Duodenal mucosa (tissue), 2 donors: ENCODE measurements around the gene SOCS1.

Source experiments
- H3K27ac ChIP-seq: one replicate; pipeline ENCODE4 v1.7.0; 2013; ENCODE audit warnings: low read depth, low read length
- H3K27me3 ChIP-seq, 2 donors: one replicate each; pipeline ENCODE4 v1.7.0; 2013; ENCODE audit warnings: low read length in 2 of 2, control low read depth in 1 of 2; ENCODE audit not compliant: insufficient read depth in 2 of 2, control insufficient read depth in 1 of 2
- H3K36me3 ChIP-seq, 2 donors: one replicate each; pipeline ENCODE4 v1.7.0; 2013; ENCODE audit warnings: low read length in 2 of 2, control low read depth in 1 of 2; ENCODE audit not compliant: insufficient read depth in 2 of 2, control insufficient read depth in 1 of 2
- H3K4me1 ChIP-seq, 2 donors: one replicate each; pipeline ENCODE4 v1.7.0; 2013; ENCODE audit warnings: low read length in 2 of 2, control low read depth in 1 of 2; ENCODE audit not compliant: insufficient read depth in 2 of 2, control insufficient read depth in 1 of 2
- H3K4me3 ChIP-seq, 2 donors: one replicate each; pipeline ENCODE4 v1.7.0; 2013; ENCODE audit warnings: low read length in 2 of 2, low read depth in 1 of 2
- H3K9ac ChIP-seq, 2 donors: one replicate each; pipeline ENCODE4 v1.7.0; 2013; ENCODE audit warnings: low read length in 2 of 2, low read depth in 1 of 2
- H3K9me3 ChIP-seq, 2 donors: one replicate each; pipeline ENCODE4 v1.7.0; 2013; ENCODE audit warnings: low read length in 2 of 2, control low read depth in 1 of 2; ENCODE audit not compliant: control insufficient read depth in 1 of 2

SOCS1 gene

DNA sequence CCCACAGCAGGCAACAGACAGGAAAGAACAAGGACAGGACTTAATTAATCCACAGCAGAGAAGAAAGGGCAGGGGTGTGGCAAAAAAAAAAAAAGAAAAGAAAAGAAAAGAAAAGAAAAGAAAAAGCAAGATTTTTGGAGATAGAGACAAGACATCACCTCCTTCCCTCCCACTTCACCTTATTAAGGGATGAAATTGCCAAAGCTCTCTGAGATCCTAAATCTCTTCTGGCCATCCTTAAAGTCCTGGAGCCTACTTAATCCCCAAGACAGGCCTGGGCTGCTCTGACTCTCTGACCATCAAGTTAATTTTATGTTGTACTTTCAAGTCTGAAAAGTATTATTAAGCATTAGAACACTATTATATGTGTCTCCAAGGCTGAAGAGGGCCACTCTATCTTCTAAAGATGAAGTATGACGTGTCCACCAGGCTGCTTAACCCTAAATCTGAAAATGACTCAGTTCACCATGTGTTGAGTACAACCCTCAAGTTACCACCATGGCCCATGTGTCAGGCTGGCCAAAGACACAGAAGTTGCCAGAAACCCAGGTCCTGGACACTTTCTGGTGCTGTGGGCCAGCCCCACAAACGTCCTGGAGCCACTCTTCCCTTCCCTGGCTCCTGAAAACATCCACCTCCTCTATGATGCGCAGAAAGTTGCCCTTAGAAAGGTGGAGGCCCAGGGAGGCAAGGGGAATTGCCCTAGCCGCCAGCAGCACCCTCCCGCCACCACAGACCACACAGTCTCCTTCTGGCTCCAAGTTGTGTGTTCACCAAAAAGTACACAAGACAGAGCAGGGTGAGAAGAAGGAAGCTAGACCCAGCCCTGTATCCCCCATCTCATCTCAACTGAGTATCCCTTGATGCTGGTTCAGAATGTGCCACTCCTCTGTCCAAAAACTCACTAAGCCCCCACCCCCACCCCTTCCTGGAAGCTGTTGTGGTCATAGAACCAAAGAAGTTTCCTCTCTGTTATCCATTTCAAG is 2.7 kb downstream of the SOCS1 start:
- Histone ChIP-seq H3K4me1 (peaks cover 15 to 18% of the 10 kb centered on the region in 2 donors), H3K36me3 (no peaks in the 10 kb centered on the region), H3K4me3 (peak overlapping the region; percentile 46 to 50), H3K9ac (no peak overlapping the region), H3K9me3 (no peaks in the 10 kb centered on the region), H3K27me3 (no peaks in the 10 kb centered on the region), H3K27ac (no peak overlapping the region)

DNA sequence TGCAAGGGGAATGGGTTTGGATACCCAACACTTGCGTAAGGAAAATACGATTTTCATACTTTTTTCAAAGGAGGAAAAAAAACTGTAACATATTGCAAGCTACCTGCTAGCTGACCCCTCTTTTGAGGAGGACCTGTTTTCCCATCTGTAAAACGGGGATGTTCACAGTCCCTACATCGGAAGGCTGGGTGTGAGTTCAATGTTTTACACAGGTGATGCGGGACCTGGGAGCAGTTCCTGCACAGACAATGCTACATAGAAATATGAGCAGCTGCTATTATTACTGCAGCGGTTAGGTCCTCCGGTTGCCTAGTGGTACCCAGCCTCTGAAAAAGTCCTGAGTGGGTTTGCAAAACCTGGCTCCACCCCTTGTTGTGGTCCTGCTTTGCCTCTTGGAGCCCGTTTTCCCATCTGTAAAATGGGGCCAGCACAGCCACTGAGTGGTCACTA is 3.5 kb downstream of the SOCS1 start:
- no peaks in the 10 kb centered on the region for H3K36me3 ChIP-seq
- peak overlapping the region in 1 of 2 donors; percentile 7 for H3K4me3 ChIP-seq
- peaks cover 13 to 14% of the 10 kb centered on the region in 2 donors for H3K4me1 ChIP-seq
- no peak overlapping the region for H3K9ac ChIP-seq
- H3K27ac ChIP-seq, result no peak overlapping the region
- H3K27me3 ChIP-seq, result no peaks in the 10 kb centered on the region
- H3K9me3 ChIP-seq, result no peaks in the 10 kb centered on the region

DNA sequence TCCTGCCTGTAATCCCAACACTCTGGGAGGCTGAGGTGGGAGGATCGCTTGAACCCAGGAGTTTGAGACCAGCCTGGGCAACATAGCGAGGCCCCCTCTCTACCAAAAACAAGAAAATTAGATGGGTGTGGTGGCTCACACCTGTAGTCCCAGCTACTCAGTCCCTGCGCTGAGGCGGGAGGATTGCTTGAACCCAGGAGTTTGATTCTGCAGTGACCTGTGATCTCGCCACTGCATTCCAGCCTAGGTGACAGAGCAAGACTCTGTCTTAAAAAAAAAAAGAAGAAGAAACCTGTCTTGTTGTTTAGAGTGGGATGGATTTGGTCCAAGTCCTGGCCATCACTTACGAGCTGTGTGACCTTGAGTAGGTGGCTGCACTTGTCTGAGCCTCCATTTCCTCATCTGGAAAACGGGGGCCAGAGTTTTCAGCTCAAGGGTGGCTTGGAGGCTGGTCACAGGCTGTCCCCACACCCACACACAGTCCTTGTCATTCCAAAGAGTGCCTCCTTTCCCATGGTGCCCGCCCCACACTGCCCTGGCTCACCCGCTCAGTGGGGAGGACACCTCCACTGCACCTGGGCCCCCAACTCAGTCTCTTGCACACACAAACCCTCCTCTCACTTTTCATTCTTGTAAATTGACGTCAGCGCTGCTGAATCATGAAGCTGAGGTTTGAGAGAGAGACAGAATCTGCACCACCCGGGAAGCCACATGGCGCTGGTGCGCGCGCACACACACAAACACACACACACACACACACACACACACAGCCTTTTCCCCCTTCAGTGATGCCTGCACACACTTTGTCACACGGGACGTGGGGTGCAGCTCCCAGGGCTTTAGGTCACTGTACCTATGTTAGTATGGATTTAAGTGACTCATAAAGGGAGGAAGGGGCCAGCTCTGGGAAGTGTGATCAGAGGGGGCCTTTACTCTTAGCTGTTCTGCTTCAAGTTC is 4.2 kb downstream of the SOCS1 start:
- H3K27me3 ChIP-seq, result no peaks in the 10 kb centered on the region
- H3K4me1 ChIP-seq, result peaks cover 6 to 7% of the 10 kb centered on the region in 2 donors
- H3K9me3 ChIP-seq, result no peaks in the 10 kb centered on the region
- H3K27ac ChIP-seq, result no peak overlapping the region
- H3K36me3 ChIP-seq, result no peaks in the 10 kb centered on the region
- H3K9ac ChIP-seq, result no peak overlapping the region
- H3K4me3 ChIP-seq, result peak overlapping the region in 1 of 2 donors; percentile 5

DNA sequence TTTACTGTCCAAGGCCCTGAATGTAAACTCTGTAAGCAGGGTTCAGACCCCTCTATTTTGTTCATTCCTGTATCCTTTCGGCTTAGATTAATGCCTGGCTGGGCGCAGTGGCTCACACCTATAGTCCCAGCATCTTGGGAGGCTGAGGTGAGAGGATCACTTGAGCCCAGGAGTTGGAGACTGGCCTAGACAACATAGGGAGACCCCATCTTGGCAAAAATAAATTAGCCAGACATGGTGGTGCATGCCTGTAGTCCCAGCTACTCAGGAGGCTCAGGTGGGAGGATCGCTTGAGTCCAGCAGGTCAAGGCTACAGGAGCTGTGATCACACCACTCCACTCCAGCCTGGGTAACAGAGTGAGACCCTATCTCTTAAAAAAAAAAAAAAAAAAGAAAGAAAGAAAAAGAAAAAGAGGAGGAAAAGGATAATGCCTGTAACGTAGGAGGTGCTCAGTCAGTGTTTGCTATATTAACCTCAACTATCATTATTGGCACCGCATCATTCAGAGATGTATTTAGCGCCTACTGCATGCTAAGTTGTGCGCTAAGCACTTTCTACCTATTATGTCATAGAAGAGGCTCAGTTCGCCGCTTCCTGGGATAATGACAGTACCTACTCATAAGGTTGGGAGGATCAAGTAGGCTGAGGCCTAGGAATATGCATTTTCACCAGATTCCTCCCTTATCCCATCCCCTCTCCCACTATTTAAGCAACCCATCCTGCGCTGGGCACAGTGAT is 5.0 kb downstream of the SOCS1 start:
- no peak overlapping the region for H3K4me3 ChIP-seq
- no peaks in the 10 kb centered on the region for H3K36me3 ChIP-seq
- no peaks in the 10 kb centered on the region for H3K9me3 ChIP-seq
- H3K9ac ChIP-seq, result no peak overlapping the region
- H3K4me1 ChIP-seq, result peaks cover 4 to 7% of the 10 kb centered on the region in 2 donors
- no peaks in the 10 kb centered on the region for H3K27me3 ChIP-seq
- no peak overlapping the region for H3K27ac ChIP-seq

DNA sequence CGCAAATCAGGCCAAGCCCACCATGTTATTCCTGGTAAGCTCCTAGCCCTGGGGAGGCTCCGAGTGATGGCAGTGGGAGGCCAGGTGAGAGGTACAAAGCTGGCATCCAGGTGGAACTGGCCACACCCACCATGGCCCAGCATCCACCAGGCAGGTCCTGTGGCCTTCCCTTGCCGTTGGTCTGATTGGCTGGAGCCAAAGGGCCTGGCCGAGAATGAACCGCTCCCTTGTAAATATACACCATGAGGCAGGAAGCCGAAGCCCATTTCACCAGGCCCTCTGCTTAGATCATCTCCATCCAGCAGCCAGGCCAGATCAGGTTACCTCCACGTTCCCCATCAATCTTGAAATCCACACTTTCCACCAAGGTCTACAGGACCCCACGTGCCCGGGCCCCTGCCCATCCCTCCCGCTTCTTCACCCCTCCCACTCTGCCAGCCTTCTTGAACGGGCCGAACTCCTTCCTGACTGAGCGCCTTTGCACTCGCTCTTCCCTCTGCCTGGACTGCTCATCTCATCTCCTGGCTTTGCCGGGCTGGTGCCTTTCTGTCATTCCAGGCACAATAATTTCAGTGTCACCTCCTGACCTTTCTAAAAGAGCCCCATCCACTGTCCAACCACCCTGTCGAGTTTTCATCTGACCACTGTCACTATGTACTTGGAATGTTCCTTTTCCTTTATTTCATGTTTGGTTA is 5.8 kb downstream of the SOCS1 start:
- H3K9ac ChIP-seq, result no peak overlapping the region

DNA sequence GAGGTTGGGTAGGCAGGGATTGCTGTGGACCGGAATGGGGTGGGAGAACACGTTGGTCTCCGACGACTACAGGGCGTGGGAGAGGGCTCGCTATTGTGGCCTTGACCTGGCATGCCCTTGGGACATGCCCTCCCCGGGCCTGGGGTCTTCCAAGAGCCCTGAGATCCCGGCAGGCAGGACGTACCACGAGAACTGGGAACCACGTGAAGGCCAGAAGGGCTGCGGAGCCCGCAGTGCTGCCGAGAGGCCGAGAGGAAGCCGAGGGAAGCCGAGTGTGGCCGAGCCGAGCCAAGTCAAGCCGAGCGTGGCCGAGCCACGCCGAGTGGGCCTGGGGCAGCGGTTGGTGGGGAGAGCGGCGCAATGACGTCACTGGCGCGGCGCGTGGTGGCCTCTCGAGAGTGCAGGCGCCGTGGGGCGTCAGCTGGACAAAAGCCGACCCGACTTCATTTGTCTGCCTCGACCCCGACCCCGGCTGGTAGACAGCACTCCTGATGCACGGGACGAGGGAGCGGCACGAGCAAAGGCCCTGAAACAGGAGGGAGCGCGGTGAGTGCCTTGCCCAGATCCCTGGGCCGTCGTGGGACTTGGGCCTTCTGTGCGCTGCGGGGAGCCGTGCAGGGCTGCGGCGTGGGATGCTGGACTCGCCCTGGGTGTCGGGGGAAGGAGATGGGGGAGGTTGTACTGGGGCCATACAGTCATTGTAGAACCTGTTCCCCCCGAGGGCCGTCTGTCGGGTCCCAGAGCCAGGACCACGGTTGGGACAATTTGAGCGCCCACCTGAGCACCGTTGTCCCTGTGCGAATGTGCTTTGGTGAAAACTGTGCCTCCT is 6.6 kb downstream of the SOCS1 start:
- Histone ChIP-seq H3K9ac (no peak overlapping the region), H3K4me1 (peaks cover 1 to 7% of the 10 kb centered on the region in 2 donors), H3K27ac (no peak overlapping the region), H3K36me3 (no peaks in the 10 kb centered on the region), H3K27me3 (no peaks in the 10 kb centered on the region), H3K4me3 (no peak overlapping the region), H3K9me3 (no peaks in the 10 kb centered on the region)

More for the DNA sequence above, 5.8 kb downstream of the SOCS1 start:
- H3K4me1 ChIP-seq, result peaks cover 4 to 7% of the 10 kb centered on the region in 2 donors
- no peak overlapping the region for H3K27ac ChIP-seq
- no peaks in the 10 kb centered on the region for H3K9me3 ChIP-seq
- H3K27me3 ChIP-seq, result no peaks in the 10 kb centered on the region
- H3K36me3 ChIP-seq, result no peaks in the 10 kb centered on the region
- no peak overlapping the region for H3K4me3 ChIP-seq

DNA sequence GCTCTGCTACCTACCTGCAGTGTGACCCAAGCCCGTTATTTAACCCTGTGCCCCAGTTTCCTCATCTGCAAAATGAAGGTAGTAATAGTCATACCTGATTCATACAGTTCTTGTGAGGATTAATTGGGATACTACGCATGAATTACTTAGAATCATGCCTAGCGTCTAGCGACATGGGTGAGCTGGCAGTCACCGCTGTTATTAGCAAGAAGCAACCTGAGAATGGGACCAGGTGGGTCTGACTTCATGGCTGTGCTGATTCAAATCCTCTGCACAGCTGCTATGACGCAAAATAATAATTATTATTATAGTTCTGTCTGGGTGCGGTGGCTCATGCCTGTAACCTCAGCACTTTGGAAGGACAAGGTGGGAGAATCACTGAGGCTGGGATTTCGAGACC is 7.9 kb downstream of the SOCS1 start:
- H3K9me3 ChIP-seq, result no peaks in the 10 kb centered on the region
- no peaks in the 10 kb centered on the region for H3K4me1 ChIP-seq
- no peak overlapping the region for H3K9ac ChIP-seq
- H3K4me3 ChIP-seq, result no peak overlapping the region
- no peak overlapping the region for H3K27ac ChIP-seq
- H3K27me3 ChIP-seq, result no peaks in the 10 kb centered on the region
- H3K36me3 ChIP-seq, result no peaks in the 10 kb centered on the region

DNA sequence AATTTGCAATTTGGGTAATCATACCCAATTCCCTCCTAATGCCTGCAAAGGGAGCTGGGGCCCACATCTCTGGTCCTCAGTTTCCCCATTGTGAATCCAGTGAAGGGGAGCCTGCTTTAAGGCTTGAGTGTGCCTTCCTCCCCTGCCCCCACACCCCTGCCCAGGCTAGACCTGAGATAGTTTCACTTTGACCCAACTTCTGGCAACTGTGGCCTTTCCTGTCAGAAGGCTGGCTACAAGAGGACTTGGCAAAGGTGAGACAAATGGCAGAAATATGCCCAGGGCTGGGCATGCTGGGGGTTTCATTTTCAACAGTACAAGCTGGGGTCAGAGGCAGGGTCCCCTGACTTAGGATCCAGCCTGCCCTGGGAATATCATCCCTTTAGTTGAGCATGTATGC is 10.0 kb downstream of the SOCS1 start:
- no peaks in the 10 kb centered on the region for H3K27me3 ChIP-seq
- H3K4me3 ChIP-seq, result no peak overlapping the region
- H3K9me3 ChIP-seq, result no peaks in the 10 kb centered on the region
- H3K4me1 ChIP-seq, result no peaks in the 10 kb centered on the region
- H3K27ac ChIP-seq, result no peak overlapping the region
- no peaks in the 10 kb centered on the region for H3K36me3 ChIP-seq
- H3K9ac ChIP-seq, result no peak overlapping the region
